ENCODE measurements around the gene MRPS15.

DNA sequence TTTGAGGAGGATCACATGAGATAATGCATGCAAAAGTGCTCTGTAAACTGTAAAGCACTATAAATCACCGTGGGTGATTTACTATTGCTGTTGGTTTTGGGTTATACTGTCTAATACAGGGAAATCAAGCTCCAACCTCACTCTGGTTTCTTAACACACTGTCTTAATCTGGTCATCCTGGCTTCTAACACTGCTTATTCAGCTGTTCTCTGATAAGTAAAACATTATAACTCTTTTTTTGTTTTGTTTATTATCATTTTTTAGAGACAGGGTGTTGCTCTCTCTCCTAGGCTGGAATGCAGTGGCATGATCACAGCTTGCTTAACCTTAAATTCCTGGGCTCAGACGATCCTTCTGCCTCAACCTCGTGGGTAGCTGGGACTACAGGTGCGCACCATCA, 44.6 kb downstream of the MRPS15 start:
- TF ChIP-seq POLR2A (IDR thresholded peaks at IDR 0.05; ENCODE audit: low read depth, low read length) = no peak
- no peak for TF ChIP-seq POLR2AphosphoS5 (IDR thresholded peaks at IDR 0.05; ENCODE audit: low read depth, low read length)
